NCI-H1048 (cell line): ENCODE results near the gene SDCBP2.
A peak's percentile ranks its signal among the peaks of the same experiment; 100 is the strongest.

Experiments used
- DNase-seq: peaks from one replicate; lab custom pipeline; 2025; lab: John Stamatoyannopoulos, UW

The SDCBP2 gene

GRCh38 chr20:1331101-1331500 lies 2.2 kb upstream of the SDCBP2 start:
- no peak for DNase-seq

- no peak for DNase-seq
Observed at GRCh38 chr20:1330075-1330830, 1.3 kb upstream of the SDCBP2 start.

GRCh38 chr20:1327827-1328679 lies 886 bp downstream of the SDCBP2 start:
- no peak for DNase-seq

- DNase-seq, result no peak
Observed at GRCh38 chr20:1327241-1327653, 1.7 kb downstream of the SDCBP2 start.

GRCh38 chr20:1326031-1326930 lies 2.7 kb downstream of the SDCBP2 start:
- no peak for DNase-seq

- DNase-seq, result peak; percentile 84
Observed at GRCh38 chr20:1325173-1326030, 3.5 kb downstream of the SDCBP2 start.

GRCh38 chr20:1324598-1325172 lies 4.3 kb downstream of the SDCBP2 start:
- DNase-seq, result no peak

GRCh38 chr20:1323830-1324597 lies 4.9 kb downstream of the SDCBP2 start:
- DNase-seq, result no peak

GRCh38 chr20:1323256-1323655 lies 5.7 kb downstream of the SDCBP2 start:
- DNase-seq, result no peak

- DNase-seq, result no peak
Observed at GRCh38 chr20:1322511-1323245, 6.3 kb downstream of the SDCBP2 start.

- no peak for DNase-seq
Observed at GRCh38 chr20:1321654-1321939, 7.3 kb downstream of the SDCBP2 start.

GRCh38 chr20:1320902-1321653 lies 7.9 kb downstream of the SDCBP2 start:
- no peak for DNase-seq

- DNase-seq, result no peak
Observed at GRCh38 chr20:1320016-1320415, 8.9 kb downstream of the SDCBP2 start.

GRCh38 chr20:1319462-1319861 lies 9.5 kb downstream of the SDCBP2 start:
- DNase-seq, result no peak

GRCh38 chr20:1319051-1319450 lies 9.9 kb downstream of the SDCBP2 start:
- no peak for DNase-seq

GRCh38 chr20:1317545-1318255 lies 11.2 kb downstream of the SDCBP2 start:
- no peak for DNase-seq

- DNase-seq, result no peak
Observed at GRCh38 chr20:1315804-1316203, 13.1 kb downstream of the SDCBP2 start.
